Measurements from ENCODE around the gene FAM114A1.

- TF ChIP-seq SIN3A (IDR thresholded peaks at IDR 0.05; ENCODE audit: borderline replicate concordance, insufficient read depth, low read length) (no peak), TAF1 (IDR thresholded peaks at IDR 0.05; ENCODE audit: borderline replicate concordance, insufficient read depth, low read length) (no peak), POLR2AphosphoS5 (IDR thresholded peaks at IDR 0.05; ENCODE audit: low read depth, low read length) (no peak), REST (IDR thresholded peaks at IDR 0.05; ENCODE audit: insufficient read depth in 1 of 2, low read depth in 2 of 2, low read length in 2 of 2) (no peak), FOXP2 (optimal IDR thresholded peaks at IDR 0.05; ENCODE audit: borderline replicate concordance, extremely low read depth, extremely low read length, insufficient read depth) (no peak)
Observed at GRCh38 chr4:38837334-38837733, 30.3 kb upstream of the FAM114A1 start.
